Liver (tissue), 9 donors: ENCODE data around the gene WNT8A. TPM values are rescaled to one million over a fixed set of nuclear protein-coding genes. Genes with fewer than 3 reads are reported as not detected.

Experiments used
- DNase-seq: peaks from one replicate; pipeline ENCODE4 v3.0.0-alpha.2; 2017; ENCODE audit warnings: low spot score
- H3K27ac ChIP-seq, 2 donors: one replicate each; pipeline ENCODE4 v1.7.0; 2013; ENCODE audit warnings: inconsistent platforms in 2 of 2, low read length in 2 of 2, control low read depth in 1 of 2, low read depth in 1 of 2, mild to moderate bottlenecking in 1 of 2
- H3K27me3 ChIP-seq, 4 donors: one replicate each; pipeline versions ENCODE4 v1.6.1 to v1.7.0; 2013; ENCODE audit warnings: low read length in 3 of 4, inconsistent platforms in 1 of 4, mild to moderate bottlenecking in 1 of 4, moderate library complexity in 1 of 4; ENCODE audit not compliant: control insufficient read depth in 4 of 4, insufficient read depth in 4 of 4
- H3K36me3 ChIP-seq, 4 donors: one replicate each; pipeline versions ENCODE4 v1.6.1 to v1.7.0; 2013; ENCODE audit warnings: low read length in 3 of 4, mild to moderate bottlenecking in 3 of 4, low read depth in 1 of 4, moderate library complexity in 1 of 4; ENCODE audit not compliant: control insufficient read depth in 4 of 4, insufficient read depth in 3 of 4
- H3K4me1 ChIP-seq, 4 donors: one replicate each; pipeline versions ENCODE4 v1.6.1 to v1.7.0; 2013; ENCODE audit warnings: low read length in 3 of 4, mild to moderate bottlenecking in 3 of 4, moderate library complexity in 1 of 4; ENCODE audit not compliant: control insufficient read depth in 4 of 4, insufficient read depth in 4 of 4
- H3K4me3 ChIP-seq, 3 donors: one replicate each; pipeline versions ENCODE4 v1.6.1 to v1.7.0; 2013; ENCODE audit warnings: low read length in 3 of 3, control low read depth in 1 of 3, low read depth in 1 of 3, mild to moderate bottlenecking in 1 of 3
- H3K9ac ChIP-seq, 2 donors: one replicate each; pipeline ENCODE4 v1.7.0; 2013; ENCODE audit warnings: low read length in 2 of 2, mild to moderate bottlenecking in 2 of 2, moderate library complexity in 2 of 2, control low read depth in 1 of 2, low read depth in 1 of 2
- H3K9me3 ChIP-seq, 4 donors: one replicate each; pipeline versions ENCODE4 v1.6.1 to v1.7.0; 2013; ENCODE audit warnings: low read length in 3 of 4; ENCODE audit not compliant: control insufficient read depth in 4 of 4
- EGR1 ChIP-seq, 2 donors: IDR thresholded peaks; 2 replicates each; pipeline ENCODE4 v1.6.1; 2016 to 2018; ENCODE audit warnings: antibody characterized with exemption in 2 of 2, low read depth in 2 of 2
- FOXA1 ChIP-seq: IDR thresholded peaks from 2 replicates; pipeline ENCODE4 v1.6.1; 2016; ENCODE audit warnings: antibody characterized with exemption
- HNF4A ChIP-seq, 2 donors: conservative IDR thresholded peaks; 2 replicates each; pipeline ENCODE4 v1.6.1; 2016; ENCODE audit warnings: antibody characterized with exemption in 2 of 2, mild to moderate bottlenecking in 2 of 2
- HNF4G ChIP-seq: IDR thresholded peaks from 2 replicates; pipeline ENCODE4 v1.6.1; 2016; ENCODE audit warnings: antibody characterized with exemption
- JUND ChIP-seq, 2 donors: IDR thresholded peaks; 2 replicates each; pipeline ENCODE4 v1.6.1; 2016; ENCODE audit warnings: antibody characterized with exemption in 2 of 2
- NR2F2 ChIP-seq: IDR thresholded peaks from 2 replicates; pipeline ENCODE4 v1.6.1; 2016; ENCODE audit warnings: antibody characterized with exemption
- RAD21 ChIP-seq, 2 donors: IDR thresholded peaks; 2 replicates each; pipeline ENCODE4 v1.6.1; 2016; ENCODE audit warnings: antibody characterized with exemption in 2 of 2, mild to moderate bottlenecking in 2 of 2
- RXRA ChIP-seq, 2 donors: IDR thresholded peaks; 2 replicates each; pipeline ENCODE4 v1.6.1; 2017 to 2018; ENCODE audit warnings: antibody characterized with exemption in 2 of 2, mild to moderate bottlenecking in 1 of 2
- SP1 ChIP-seq: IDR thresholded peaks from 2 replicates; pipeline ENCODE4 v1.6.1; 2018; ENCODE audit warnings: antibody characterized with exemption, mild to moderate bottlenecking
- TAF1 ChIP-seq: conservative IDR thresholded peaks from 2 replicates; pipeline ENCODE4 v1.6.1; 2016; ENCODE audit warnings: antibody characterized with exemption, mild to moderate bottlenecking
- YY1 ChIP-seq: IDR thresholded peaks from 2 replicates; pipeline ENCODE4 v1.6.1; 2016; ENCODE audit warnings: antibody characterized with exemption, mild to moderate bottlenecking
- WGBS: extraction: QIAGEN DNeasy Blood & Tissue Kit; methylation state at CpG from one replicate; pipeline ENCODE4 v1.1.7; 2013; 5-methylcytosine and 5-hydroxymethylcytosine counted together
- polyA plus RNA-seq, 2 donors: library from polyadenylated mRNA; stranded (reverse) in 1 of 2; unstranded in 1 of 2; fragments of 200-250 nt in 1 of 2; fragments of >200 nt in 1 of 2; fragmentation: Nextera tagmentation in 1 of 2; extraction: Ambion mirVana in 1 of 2; gene quantifications; one replicate each; pipeline versions ENCODE4 v1.2.1 to v1.2.3, GENCODE V29; 2013 to 2015
- total RNA-seq, 2 donors: library from RNA; depleted of rRNA; stranded (reverse); fragments of >200 nt; gene quantifications; one replicate each; pipeline ENCODE4 v1.2.3, GENCODE V29; 2014
- TF ChIP-seq, protein P1 (sequence below): IDR thresholded peaks from 2 replicates; pipeline ENCODE4 v1.6.1; 2016; ENCODE audit warnings: antibody characterized with exemption
- TF ChIP-seq, protein P2 (sequence below): IDR thresholded peaks from 2 replicates; pipeline ENCODE4 v1.6.1; 2016; ENCODE audit warnings: antibody characterized with exemption, mild to moderate bottlenecking
- TF ChIP-seq, protein P3 (sequence below): fragments of 150-350 bp; IDR thresholded peaks from 2 replicates; pipeline ENCODE4 v1.5.1; 2017; ENCODE audit warnings: improper control_type of control experiment, low read depth, low read length; ENCODE audit not compliant: missing input control
- TF ChIP-seq, protein P4 (sequence below): IDR thresholded peaks from 2 replicates; pipeline ENCODE4 v1.6.1; 2016; ENCODE audit warnings: antibody characterized with exemption
- donor health status: healthy.
- donor health status: healthy.
- donor health status: healthy.
- donor health status: healthy.
- donor health status: healthy.

WNT8A gene
- total and polyA plus RNA-seq, 4 donors, result not detected

DNA sequence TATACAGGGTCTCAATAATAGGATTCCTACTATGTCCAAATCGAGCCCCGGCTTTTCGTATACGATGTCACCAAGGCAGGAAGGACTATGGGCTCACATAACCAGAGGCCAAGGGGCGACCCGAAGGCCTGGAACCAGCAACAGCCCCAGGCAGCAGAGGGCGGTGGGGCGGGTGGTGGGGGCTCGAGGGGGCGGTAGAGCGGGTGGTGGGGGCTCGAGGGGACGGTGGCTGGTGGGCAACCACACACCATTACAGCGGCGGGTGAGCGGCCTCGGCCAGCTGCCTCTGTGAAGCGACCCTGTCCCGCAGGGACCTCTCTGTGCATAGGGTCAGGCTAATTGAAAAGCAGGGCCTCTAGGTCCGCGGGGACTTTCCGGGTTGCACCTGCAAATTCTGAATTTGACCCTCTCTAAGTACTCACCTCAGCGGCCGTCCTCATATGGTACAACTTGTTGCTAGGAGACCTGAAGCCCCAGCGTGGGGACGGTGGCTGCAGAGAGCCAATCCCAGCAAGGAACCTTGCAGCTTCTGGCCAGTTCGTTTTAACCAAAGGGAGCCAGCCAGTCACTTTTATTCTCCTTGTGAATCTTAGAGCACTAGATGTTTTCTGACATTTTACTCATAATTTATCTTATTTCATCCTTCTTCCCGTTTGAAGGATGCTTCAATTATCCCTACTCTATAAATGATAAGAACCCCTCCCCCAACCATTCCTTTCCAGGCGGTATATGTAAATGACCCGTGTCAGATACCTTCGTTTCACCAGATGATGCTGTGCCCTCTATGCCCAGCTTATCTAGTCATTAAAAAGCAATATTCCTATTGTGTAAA, 55.3 kb downstream of the WNT8A start, which contains the start of gene NME5:
NME5 (minus strand) TSS at position 480 of the 832 bp plus-strand sequence. CDS start 648 bp downstream, outside the sequence.
- 17% methylated on average over 31 of the region's 31 CpGs for WGBS
- Histone ChIP-seq H3K27me3 (no peaks in the 10 kb centered on the region), H3K36me3 (no peaks in the 10 kb centered on the region), H3K4me3 (peak within 1 kb of the TSS in 2 of 3 donors; percentile 50 to 61), H3K9ac (no peak within 1 kb of the TSS), H3K27ac (no peak within 1 kb of the TSS), H3K4me1 (no peaks in the 10 kb centered on the region), H3K9me3 (no peaks in the 10 kb centered on the region)
- DNase-seq, result peak; percentile 51
- no peak for TF ChIP-seq YY1
- no peak for TF ChIP-seq HNF4G
- TF ChIP-seq NR2F2, result no peak
- TF ChIP-seq SP1, result no peak
- TF ChIP-seq TAF1, result no peak
- TF ChIP-seq FOXA1, result no peak
- no peak for TF ChIP-seq RAD21 (IDR thresholded peaks at IDR 0.05)
- TF ChIP-seq, protein P1, sequence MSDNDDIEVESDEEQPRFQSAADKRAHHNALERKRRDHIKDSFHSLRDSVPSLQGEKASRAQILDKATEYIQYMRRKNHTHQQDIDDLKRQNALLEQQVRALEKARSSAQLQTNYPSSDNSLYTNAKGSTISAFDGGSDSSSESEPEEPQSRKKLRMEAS, result no peak
- TF ChIP-seq RXRA (IDR thresholded peaks at IDR 0.05), result no peak

DNA sequence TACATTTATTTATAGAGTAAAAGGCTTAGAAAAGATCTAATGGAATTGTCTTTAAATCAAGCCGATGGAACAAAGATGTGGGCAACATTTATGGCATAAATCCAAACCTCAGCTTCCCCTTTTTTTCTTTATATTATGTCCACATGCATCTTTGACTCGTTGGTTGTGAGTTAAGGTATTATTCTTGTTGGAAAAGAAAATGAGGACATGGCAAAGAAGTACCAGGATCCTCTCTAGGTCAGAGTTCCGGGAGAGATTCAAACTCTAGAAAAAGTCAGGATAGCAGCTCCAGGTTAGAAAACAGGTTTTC, 55.9 kb downstream of the WNT8A start:
- WGBS, result 68% methylated on average over 3 of the region's 3 CpGs
- H3K4me1 ChIP-seq, result no peaks in the 10 kb centered on the region
- no peak overlapping the region for H3K4me3 ChIP-seq
- no peak overlapping the region for H3K9ac ChIP-seq
- DNase-seq, result no peak
- no peak overlapping the region for H3K27ac ChIP-seq
- H3K27me3 ChIP-seq, result no peaks in the 10 kb centered on the region
- H3K9me3 ChIP-seq, result no peaks in the 10 kb centered on the region
- H3K36me3 ChIP-seq, result no peaks in the 10 kb centered on the region
- TF ChIP-seq NR2F2 (no peak), JUND (IDR thresholded peaks at IDR 0.05) (no peak), SP1 (no peak), YY1 (no peak), RXRA (IDR thresholded peaks at IDR 0.05) (no peak), EGR1 (IDR thresholded peaks at IDR 0.05; ENCODE audit: low read depth in 2 of 2) (no peak), HNF4A (conservative IDR thresholded peaks at IDR 0.05) (no peak), TAF1 (no peak), RAD21 (IDR thresholded peaks at IDR 0.05) (no peak), HNF4G (no peak)
- TF ChIP-seq, protein P2, sequence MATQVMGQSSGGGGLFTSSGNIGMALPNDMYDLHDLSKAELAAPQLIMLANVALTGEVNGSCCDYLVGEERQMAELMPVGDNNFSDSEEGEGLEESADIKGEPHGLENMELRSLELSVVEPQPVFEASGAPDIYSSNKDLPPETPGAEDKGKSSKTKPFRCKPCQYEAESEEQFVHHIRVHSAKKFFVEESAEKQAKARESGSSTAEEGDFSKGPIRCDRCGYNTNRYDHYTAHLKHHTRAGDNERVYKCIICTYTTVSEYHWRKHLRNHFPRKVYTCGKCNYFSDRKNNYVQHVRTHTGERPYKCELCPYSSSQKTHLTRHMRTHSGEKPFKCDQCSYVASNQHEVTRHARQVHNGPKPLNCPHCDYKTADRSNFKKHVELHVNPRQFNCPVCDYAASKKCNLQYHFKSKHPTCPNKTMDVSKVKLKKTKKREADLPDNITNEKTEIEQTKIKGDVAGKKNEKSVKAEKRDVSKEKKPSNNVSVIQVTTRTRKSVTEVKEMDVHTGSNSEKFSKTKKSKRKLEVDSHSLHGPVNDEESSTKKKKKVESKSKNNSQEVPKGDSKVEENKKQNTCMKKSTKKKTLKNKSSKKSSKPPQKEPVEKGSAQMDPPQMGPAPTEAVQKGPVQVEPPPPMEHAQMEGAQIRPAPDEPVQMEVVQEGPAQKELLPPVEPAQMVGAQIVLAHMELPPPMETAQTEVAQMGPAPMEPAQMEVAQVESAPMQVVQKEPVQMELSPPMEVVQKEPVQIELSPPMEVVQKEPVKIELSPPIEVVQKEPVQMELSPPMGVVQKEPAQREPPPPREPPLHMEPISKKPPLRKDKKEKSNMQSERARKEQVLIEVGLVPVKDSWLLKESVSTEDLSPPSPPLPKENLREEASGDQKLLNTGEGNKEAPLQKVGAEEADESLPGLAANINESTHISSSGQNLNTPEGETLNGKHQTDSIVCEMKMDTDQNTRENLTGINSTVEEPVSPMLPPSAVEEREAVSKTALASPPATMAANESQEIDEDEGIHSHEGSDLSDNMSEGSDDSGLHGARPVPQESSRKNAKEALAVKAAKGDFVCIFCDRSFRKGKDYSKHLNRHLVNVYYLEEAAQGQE, result no peak
- TF ChIP-seq, protein P3, sequence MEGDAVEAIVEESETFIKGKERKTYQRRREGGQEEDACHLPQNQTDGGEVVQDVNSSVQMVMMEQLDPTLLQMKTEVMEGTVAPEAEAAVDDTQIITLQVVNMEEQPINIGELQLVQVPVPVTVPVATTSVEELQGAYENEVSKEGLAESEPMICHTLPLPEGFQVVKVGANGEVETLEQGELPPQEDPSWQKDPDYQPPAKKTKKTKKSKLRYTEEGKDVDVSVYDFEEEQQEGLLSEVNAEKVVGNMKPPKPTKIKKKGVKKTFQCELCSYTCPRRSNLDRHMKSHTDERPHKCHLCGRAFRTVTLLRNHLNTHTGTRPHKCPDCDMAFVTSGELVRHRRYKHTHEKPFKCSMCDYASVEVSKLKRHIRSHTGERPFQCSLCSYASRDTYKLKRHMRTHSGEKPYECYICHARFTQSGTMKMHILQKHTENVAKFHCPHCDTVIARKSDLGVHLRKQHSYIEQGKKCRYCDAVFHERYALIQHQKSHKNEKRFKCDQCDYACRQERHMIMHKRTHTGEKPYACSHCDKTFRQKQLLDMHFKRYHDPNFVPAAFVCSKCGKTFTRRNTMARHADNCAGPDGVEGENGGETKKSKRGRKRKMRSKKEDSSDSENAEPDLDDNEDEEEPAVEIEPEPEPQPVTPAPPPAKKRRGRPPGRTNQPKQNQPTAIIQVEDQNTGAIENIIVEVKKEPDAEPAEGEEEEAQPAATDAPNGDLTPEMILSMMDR, result no peak
- TF ChIP-seq, protein P4, sequence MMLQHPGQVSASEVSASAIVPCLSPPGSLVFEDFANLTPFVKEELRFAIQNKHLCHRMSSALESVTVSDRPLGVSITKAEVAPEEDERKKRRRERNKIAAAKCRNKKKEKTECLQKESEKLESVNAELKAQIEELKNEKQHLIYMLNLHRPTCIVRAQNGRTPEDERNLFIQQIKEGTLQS, result no peak
- TF ChIP-seq, protein P1, result no peak
